Measurements from ENCODE around the gene CTBP2. TPM values are rescaled to one million over a fixed set of nuclear protein-coding genes. Genes with fewer than 3 reads are reported as not detected.

CTBP2 gene
- total RNA-seq, 4 donors from 2014 or later, result 69.7 to 125 (median 84.7) TPM

DNA sequence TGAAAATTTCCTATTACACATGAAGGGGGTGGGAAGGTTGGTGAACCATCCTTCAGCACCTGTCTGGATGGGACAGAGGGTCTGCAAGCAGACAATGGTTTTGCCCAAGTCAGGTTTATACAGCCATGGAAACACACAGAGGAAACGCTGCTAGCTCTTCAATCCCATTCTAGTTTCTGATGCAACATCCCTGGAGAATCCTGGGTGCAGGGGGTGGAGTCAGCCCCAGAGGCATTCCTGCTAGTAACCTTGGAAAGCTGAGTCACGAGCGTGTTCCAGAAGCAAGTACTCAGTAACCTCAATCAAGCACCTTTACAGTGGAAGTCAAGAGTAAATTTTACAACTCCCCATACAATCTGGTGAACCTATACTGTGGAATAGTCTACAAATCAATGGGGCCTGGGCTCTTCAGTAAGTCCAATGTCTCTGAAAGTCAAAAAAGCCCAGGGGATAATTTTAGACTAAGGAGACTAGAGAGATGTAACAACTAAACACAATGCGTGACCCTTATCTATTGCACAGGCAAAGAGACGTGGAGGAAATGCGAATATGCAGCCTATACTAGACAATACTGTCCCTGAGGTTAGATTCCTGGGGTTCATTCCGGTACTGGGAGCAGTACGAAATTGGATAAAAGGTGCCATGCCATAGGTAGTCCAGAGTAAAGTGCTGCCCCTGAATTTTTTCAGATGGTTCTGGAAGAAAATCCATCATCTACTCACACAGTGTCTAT is 123.1 kb downstream of the CTBP2 start:
- WGBS, result 85% methylated on average over 5 of the region's 8 CpGs
- Histone ChIP-seq H3K4me1 (peaks cover 51 to 80% (median 62%) of the 10 kb centered on the region in 4 donors), H3K27ac (replicated peaks in 1 of 4) (no peak overlapping the region), H3K9me3 (no peaks in the 10 kb centered on the region), H3K4me3 (no peak overlapping the region), H3K27me3 (no peaks in the 10 kb centered on the region), H3K36me3 (peaks cover 0 to 9% (median 3%) of the 10 kb centered on the region in 4 donors)
- DNase-seq (ENCODE audit: extremely low spot score), result no peak
- TF ChIP-seq POLR2AphosphoS5 (IDR thresholded peaks at IDR 0.05), result peak in 1 of 2 donors; percentile 58
- TF ChIP-seq, protein P1, sequence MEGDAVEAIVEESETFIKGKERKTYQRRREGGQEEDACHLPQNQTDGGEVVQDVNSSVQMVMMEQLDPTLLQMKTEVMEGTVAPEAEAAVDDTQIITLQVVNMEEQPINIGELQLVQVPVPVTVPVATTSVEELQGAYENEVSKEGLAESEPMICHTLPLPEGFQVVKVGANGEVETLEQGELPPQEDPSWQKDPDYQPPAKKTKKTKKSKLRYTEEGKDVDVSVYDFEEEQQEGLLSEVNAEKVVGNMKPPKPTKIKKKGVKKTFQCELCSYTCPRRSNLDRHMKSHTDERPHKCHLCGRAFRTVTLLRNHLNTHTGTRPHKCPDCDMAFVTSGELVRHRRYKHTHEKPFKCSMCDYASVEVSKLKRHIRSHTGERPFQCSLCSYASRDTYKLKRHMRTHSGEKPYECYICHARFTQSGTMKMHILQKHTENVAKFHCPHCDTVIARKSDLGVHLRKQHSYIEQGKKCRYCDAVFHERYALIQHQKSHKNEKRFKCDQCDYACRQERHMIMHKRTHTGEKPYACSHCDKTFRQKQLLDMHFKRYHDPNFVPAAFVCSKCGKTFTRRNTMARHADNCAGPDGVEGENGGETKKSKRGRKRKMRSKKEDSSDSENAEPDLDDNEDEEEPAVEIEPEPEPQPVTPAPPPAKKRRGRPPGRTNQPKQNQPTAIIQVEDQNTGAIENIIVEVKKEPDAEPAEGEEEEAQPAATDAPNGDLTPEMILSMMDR (IDR thresholded peaks at IDR 0.05), result no peak
- intact Hi-C loops (cut with DNase I), result no loop called here

- intact Hi-C loops (cut with DNase I), result no loop called here
These were observed 124.6 kb downstream of the CTBP2 start for GRCh38 chr10:125035588-125036295.

GRCh38 chr10:125035136-125035535 is 125.2 kb downstream of the CTBP2 start:
- Histone ChIP-seq H3K4me3 (no peak overlapping the region), H3K4me1 (peaks cover 59 to 86% (median 64%) of the 10 kb centered on the region in 4 donors), H3K36me3 (peaks cover 0 to 9% (median 3%) of the 10 kb centered on the region in 4 donors), H3K27ac (replicated peaks in 1 of 4) (no peak overlapping the region), H3K27me3 (no peaks in the 10 kb centered on the region), H3K9me3 (no peaks in the 10 kb centered on the region)
- no peak for DNase-seq (ENCODE audit: extremely low spot score)
- TF ChIP-seq POLR2AphosphoS5 (IDR thresholded peaks at IDR 0.05), result no peak
- no peak for TF ChIP-seq EP300 (IDR thresholded peaks at IDR 0.05)
- TF ChIP-seq POLR2A (IDR thresholded peaks at IDR 0.05; ENCODE audit: low read depth), result no peak
- TF ChIP-seq, protein P1 (IDR thresholded peaks at IDR 0.05), result no peak
- 69% methylated on average over 11 of the region's 11 CpGs for WGBS
- intact Hi-C loops (cut with DNase I), result no loop called here

More at GRCh38 chr10:125035588-125036295, 124.6 kb downstream of the CTBP2 start:
- Histone ChIP-seq H3K9me3 (no peaks in the 10 kb centered on the region), H3K36me3 (peaks cover 0 to 9% (median 3%) of the 10 kb centered on the region in 4 donors), H3K4me1 (peaks cover 54 to 80% (median 58%) of the 10 kb centered on the region in 4 donors), H3K27me3 (no peaks in the 10 kb centered on the region), H3K4me3 (no peak overlapping the region), H3K27ac (replicated peaks in 1 of 4) (peak overlapping the region in 1 of 4 donors; percentile 20)
- TF ChIP-seq EP300 (IDR thresholded peaks at IDR 0.05) (no peak), POLR2AphosphoS5 (IDR thresholded peaks at IDR 0.05) (no peak), POLR2A (IDR thresholded peaks at IDR 0.05; ENCODE audit: low read depth) (no peak)
- TF ChIP-seq, protein P1 (IDR thresholded peaks at IDR 0.05), result no peak
- DNase-seq (ENCODE audit: extremely low spot score), result no peak
- WGBS, result 78% methylated on average over 7 of the region's 7 CpGs

- intact Hi-C loops (cut with DNase I), result no loop called here
- 75% methylated on average over 3 of the region's 3 CpGs for WGBS
- TF ChIP-seq POLR2AphosphoS5 (IDR thresholded peaks at IDR 0.05), result no peak
- TF ChIP-seq, protein P1 (IDR thresholded peaks at IDR 0.05), result no peak
- no peak for TF ChIP-seq EP300 (IDR thresholded peaks at IDR 0.05)
- no peak for TF ChIP-seq POLR2A (IDR thresholded peaks at IDR 0.05; ENCODE audit: low read depth)
- Histone ChIP-seq H3K4me1 (peaks cover 58 to 86% (median 64%) of the 10 kb centered on the region in 4 donors), H3K27me3 (no peaks in the 10 kb centered on the region), H3K27ac (replicated peaks in 1 of 4) (no peak overlapping the region), H3K36me3 (peaks cover 0 to 9% (median 3%) of the 10 kb centered on the region in 4 donors), H3K4me3 (no peak overlapping the region), H3K9me3 (no peaks in the 10 kb centered on the region)
- no peak for DNase-seq (ENCODE audit: extremely low spot score)
These were observed 125.7 kb downstream of the CTBP2 start for GRCh38 chr10:125034675-125035074.
